ENCODE data around the gene FLRT3. TPM values are rescaled to one million over a fixed set of nuclear protein-coding genes. Genes with fewer than 3 reads are reported as not detected.

Gene FLRT3
- total RNA-seq, 5 donors from 2014 or later (not counting 1 experiment from before 2014, with no cell fraction given) = 0.07 TPM; not detected in 4

- Histone ChIP-seq H3K36me3 (ENCODE audit: control insufficient read depth in 2 of 2, extremely low read depth in 1 of 2, insufficient read depth in 1 of 2, low read length in 1 of 2) (no peaks in the 10 kb centered on the region), H3K27ac (ENCODE audit: low read length) (no peak overlapping the region), H3K4me1 (ENCODE audit: control insufficient read depth in 1 of 2, extremely low read depth in 1 of 2, insufficient read depth in 2 of 2, low read length in 2 of 2) (no peaks in the 10 kb centered on the region), H3K4me3 (ENCODE audit: control insufficient read depth in 1 of 2, extremely low read depth in 1 of 2, low read length in 1 of 2) (no peak overlapping the region), H3K27me3 (replicated peaks in 1 of 2; ENCODE audit: control insufficient read depth in 2 of 2, extremely low read depth in 1 of 2, insufficient read depth in 2 of 2, low read length in 1 of 2) (no peaks in the 10 kb centered on the region), H3K9me3 (no peaks in the 10 kb centered on the region)
- 100% methylated on average over 1 of the region's 5 CpGs for WGBS (ENCODE audit: insufficient coverage)
- no peaks in the 10 kb centered on the region for H3K27me3 Mint-ChIP-seq
- peaks cover 0 to 8% (median 5%) of the 10 kb centered on the region in 3 donors for H3K9me3 Mint-ChIP-seq
- H3K4me1 Mint-ChIP-seq = no peaks in the 10 kb centered on the region
- no peak overlapping the region for H3K27ac Mint-ChIP-seq
- CTCF ChIA-PET = no interaction called here
- ATAC-seq (replicated peaks in 1 of 4) (no peak), DNase-seq (no peak)
- H3K36me3 Mint-ChIP-seq = no peaks in the 10 kb centered on the region
- no peak overlapping the region for H3K4me3 Mint-ChIP-seq
- POLR2A ChIA-PET = no interaction called here
Measured at GRCh38 chr20:14310977-14311627, 26.3 kb downstream of the FLRT3 start.

DNA sequence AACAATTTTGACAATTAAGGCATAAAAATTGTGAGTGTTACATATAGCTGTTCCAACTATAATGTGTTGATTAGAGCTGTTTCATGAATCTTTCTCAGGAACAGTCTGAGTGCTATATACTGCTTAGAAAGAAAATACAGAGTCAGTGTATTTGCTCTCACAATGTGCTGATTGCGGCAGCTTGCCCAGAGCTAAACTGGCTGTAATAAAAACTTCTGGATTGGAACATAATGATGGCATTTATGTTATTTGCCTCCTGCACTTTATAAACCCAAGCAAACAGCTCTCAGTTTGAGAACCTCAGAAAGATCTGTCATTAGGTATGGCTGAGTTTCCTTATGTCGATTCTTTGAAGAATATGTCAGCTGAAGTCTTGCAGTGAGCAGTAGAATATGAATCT, 29.5 kb downstream of the FLRT3 start:
- no peak for DNase-seq
- no peaks in the 10 kb centered on the region for H3K36me3 ChIP-seq (ENCODE audit: control insufficient read depth in 2 of 2, extremely low read depth in 1 of 2, insufficient read depth in 1 of 2, low read length in 1 of 2)
- ATAC-seq (replicated peaks in 1 of 4) = no peak
- H3K27ac ChIP-seq (ENCODE audit: low read length) = no peak overlapping the region
- H3K4me3 Mint-ChIP-seq = no peak overlapping the region
- H3K9me3 Mint-ChIP-seq = peaks cover 5 to 20% (median 17%) of the 10 kb centered on the region in 3 donors
- no peak overlapping the region for H3K27ac Mint-ChIP-seq
- no peaks in the 10 kb centered on the region for H3K4me1 ChIP-seq (ENCODE audit: control insufficient read depth in 1 of 2, extremely low read depth in 1 of 2, insufficient read depth in 2 of 2, low read length in 2 of 2)
- no peaks in the 10 kb centered on the region for H3K27me3 ChIP-seq (replicated peaks in 1 of 2; ENCODE audit: control insufficient read depth in 2 of 2, extremely low read depth in 1 of 2, insufficient read depth in 2 of 2, low read length in 1 of 2)
- whole genome bisulfite sequencing (ENCODE audit: insufficient coverage) = 40% methylated on average over 1 of the region's 2 CpGs
- no peaks in the 10 kb centered on the region for H3K4me1 Mint-ChIP-seq
- no peak overlapping the region for H3K4me3 ChIP-seq (ENCODE audit: control insufficient read depth in 1 of 2, extremely low read depth in 1 of 2, low read length in 1 of 2)
- H3K36me3 Mint-ChIP-seq = no peaks in the 10 kb centered on the region
- ChIA-PET POLR2A (no interaction called here), CTCF (no interaction called here)
- no peaks in the 10 kb centered on the region for H3K9me3 ChIP-seq
- no peaks in the 10 kb centered on the region for H3K27me3 Mint-ChIP-seq

DNA sequence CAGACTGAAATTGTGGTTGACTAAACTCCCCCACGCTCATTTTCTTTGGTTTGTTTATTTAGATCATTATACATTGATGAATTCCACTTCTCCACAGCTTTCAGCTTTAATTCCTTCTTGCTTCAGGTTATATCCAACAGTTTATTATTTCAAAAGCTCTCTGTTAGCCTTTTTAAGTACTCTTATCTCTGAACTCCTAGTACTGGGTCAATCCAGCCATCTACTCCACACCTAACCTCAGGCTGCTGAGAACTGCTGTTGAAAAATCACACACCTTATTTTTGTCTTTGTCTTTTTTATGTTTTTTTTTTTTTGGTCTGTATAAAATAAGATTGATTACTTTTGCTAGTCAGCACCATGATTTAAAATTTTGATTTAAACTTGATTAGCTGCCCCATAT, 32.9 kb downstream of the FLRT3 start:
- Mint-ChIP-seq H3K4me3 (no peak overlapping the region), H3K36me3 (no peaks in the 10 kb centered on the region), H3K4me1 (no peaks in the 10 kb centered on the region), H3K27ac (no peak overlapping the region), H3K9me3 (peaks cover 11 to 20% (median 17%) of the 10 kb centered on the region in 3 donors), H3K27me3 (no peaks in the 10 kb centered on the region)
- Histone ChIP-seq H3K4me1 (ENCODE audit: control insufficient read depth in 1 of 2, extremely low read depth in 1 of 2, insufficient read depth in 2 of 2, low read length in 2 of 2) (no peaks in the 10 kb centered on the region), H3K27me3 (replicated peaks in 1 of 2; ENCODE audit: control insufficient read depth in 2 of 2, extremely low read depth in 1 of 2, insufficient read depth in 2 of 2, low read length in 1 of 2) (no peaks in the 10 kb centered on the region), H3K27ac (ENCODE audit: low read length) (no peak overlapping the region), H3K36me3 (ENCODE audit: control insufficient read depth in 2 of 2, extremely low read depth in 1 of 2, insufficient read depth in 1 of 2, low read length in 1 of 2) (no peaks in the 10 kb centered on the region), H3K4me3 (ENCODE audit: control insufficient read depth in 1 of 2, extremely low read depth in 1 of 2, low read length in 1 of 2) (no peak overlapping the region), H3K9me3 (no peaks in the 10 kb centered on the region)
- no peak for DNase-seq
- ATAC-seq (replicated peaks in 1 of 4) = no peak
- ChIA-PET POLR2A (no interaction called here), CTCF (no interaction called here)
- WGBS (ENCODE audit: insufficient coverage) = no CpG with 5 or more reads among the region's 1 CpG

DNA sequence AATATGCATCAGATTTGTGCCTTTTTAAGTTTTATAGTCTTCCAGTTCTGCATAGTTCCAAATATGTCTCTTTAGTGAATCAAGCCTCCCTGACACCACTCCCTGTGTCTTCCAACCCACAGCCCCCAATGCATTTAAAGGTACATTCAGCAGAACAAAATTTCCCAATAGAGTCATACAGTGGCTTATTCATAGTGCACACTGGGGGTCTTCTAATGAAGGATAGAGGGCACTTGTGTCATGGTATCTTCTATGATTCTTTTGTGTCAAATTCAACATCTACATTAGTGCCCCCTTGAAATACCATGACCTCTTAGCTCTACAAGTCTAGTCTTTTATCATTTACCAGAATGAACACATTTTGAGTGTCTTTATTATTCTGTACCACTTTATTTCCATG, 33.8 kb downstream of the FLRT3 start:
- CTCF ChIA-PET = no interaction called here
- Histone ChIP-seq H3K4me3 (ENCODE audit: control insufficient read depth in 1 of 2, extremely low read depth in 1 of 2, low read length in 1 of 2) (no peak overlapping the region), H3K4me1 (ENCODE audit: control insufficient read depth in 1 of 2, extremely low read depth in 1 of 2, insufficient read depth in 2 of 2, low read length in 2 of 2) (no peaks in the 10 kb centered on the region)

GRCh38 chr20:14303106-14303505, 34.3 kb downstream of the FLRT3 start:
- Mint-ChIP-seq H3K4me1 (no peaks in the 10 kb centered on the region), H3K27ac (no peak overlapping the region), H3K9me3 (peaks cover 15 to 25% (median 22%) of the 10 kb centered on the region in 3 donors), H3K27me3 (no peaks in the 10 kb centered on the region), H3K36me3 (no peaks in the 10 kb centered on the region), H3K4me3 (no peak overlapping the region)
- ChIA-PET POLR2A (no interaction called here), CTCF (no interaction called here)
- ATAC-seq (replicated peaks in 1 of 4) = no peak
- no peak for DNase-seq
- Histone ChIP-seq H3K9me3 (no peaks in the 10 kb centered on the region), H3K36me3 (ENCODE audit: control insufficient read depth in 2 of 2, extremely low read depth in 1 of 2, insufficient read depth in 1 of 2, low read length in 1 of 2) (no peaks in the 10 kb centered on the region), H3K4me1 (ENCODE audit: control insufficient read depth in 1 of 2, extremely low read depth in 1 of 2, insufficient read depth in 2 of 2, low read length in 2 of 2) (no peaks in the 10 kb centered on the region), H3K4me3 (ENCODE audit: control insufficient read depth in 1 of 2, extremely low read depth in 1 of 2, low read length in 1 of 2) (no peak overlapping the region), H3K27me3 (replicated peaks in 1 of 2; ENCODE audit: control insufficient read depth in 2 of 2, extremely low read depth in 1 of 2, insufficient read depth in 2 of 2, low read length in 1 of 2) (no peaks in the 10 kb centered on the region), H3K27ac (ENCODE audit: low read length) (no peak overlapping the region)
- WGBS (ENCODE audit: insufficient coverage) = 71% methylated on average over 1 of the region's 6 CpGs

More for the DNA sequence above, 33.8 kb downstream of the FLRT3 start:
- H3K36me3 Mint-ChIP-seq = no peaks in the 10 kb centered on the region
- no peaks in the 10 kb centered on the region for H3K27me3 ChIP-seq (replicated peaks in 1 of 2; ENCODE audit: control insufficient read depth in 2 of 2, extremely low read depth in 1 of 2, insufficient read depth in 2 of 2, low read length in 1 of 2)
- POLR2A ChIA-PET = no interaction called here
- H3K4me3 Mint-ChIP-seq = no peak overlapping the region
- H3K9me3 ChIP-seq = no peaks in the 10 kb centered on the region
- no peaks in the 10 kb centered on the region for H3K27me3 Mint-ChIP-seq
- peaks cover 13 to 22% (median 19%) of the 10 kb centered on the region in 3 donors for H3K9me3 Mint-ChIP-seq
- no peaks in the 10 kb centered on the region for H3K4me1 Mint-ChIP-seq
- no peak for DNase-seq
- ATAC-seq (replicated peaks in 1 of 4) = no peak
- H3K36me3 ChIP-seq (ENCODE audit: control insufficient read depth in 2 of 2, extremely low read depth in 1 of 2, insufficient read depth in 1 of 2, low read length in 1 of 2) = no peaks in the 10 kb centered on the region
- no peak overlapping the region for H3K27ac Mint-ChIP-seq
- H3K27ac ChIP-seq (ENCODE audit: low read length) = no peak overlapping the region

DNA sequence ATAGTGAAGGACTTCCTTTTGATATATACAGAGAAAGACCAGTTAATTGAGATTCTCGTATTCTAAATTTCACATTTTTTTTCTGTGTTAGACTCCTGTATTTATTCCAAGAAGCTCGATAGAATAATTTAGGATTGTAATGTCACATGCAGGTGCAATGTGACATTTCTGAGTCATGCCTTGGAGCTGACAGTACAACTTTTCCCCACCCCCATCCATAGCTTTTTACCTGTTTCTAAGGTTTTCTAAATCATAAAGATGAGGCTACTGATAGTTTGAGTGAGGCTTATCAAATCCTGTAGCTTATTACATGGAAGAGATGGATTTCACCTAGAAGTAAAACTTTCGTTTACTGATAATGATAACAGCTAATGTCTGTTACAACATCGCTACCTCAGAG, 37.6 kb downstream of the FLRT3 start:
- no peaks in the 10 kb centered on the region for H3K36me3 ChIP-seq (ENCODE audit: control insufficient read depth in 2 of 2, extremely low read depth in 1 of 2, insufficient read depth in 1 of 2, low read length in 1 of 2)
- DNase-seq (no peak), ATAC-seq (replicated peaks in 1 of 4) (no peak)
- Mint-ChIP-seq H3K4me1 (no peaks in the 10 kb centered on the region), H3K36me3 (no peaks in the 10 kb centered on the region), H3K27ac (no peak overlapping the region), H3K4me3 (no peak overlapping the region), H3K27me3 (no peaks in the 10 kb centered on the region), H3K9me3 (peaks cover 14 to 24% (median 17%) of the 10 kb centered on the region in 3 donors)
- no peak overlapping the region for H3K27ac ChIP-seq (ENCODE audit: low read length)
- H3K9me3 ChIP-seq = no peaks in the 10 kb centered on the region
- no CpG with 5 or more reads among the region's 4 CpGs for WGBS (ENCODE audit: insufficient coverage)
- H3K4me1 ChIP-seq (ENCODE audit: control insufficient read depth in 1 of 2, extremely low read depth in 1 of 2, insufficient read depth in 2 of 2, low read length in 2 of 2) = no peaks in the 10 kb centered on the region
- ChIA-PET CTCF (no interaction called here), POLR2A (no interaction called here)
- no peaks in the 10 kb centered on the region for H3K27me3 ChIP-seq (replicated peaks in 1 of 2; ENCODE audit: control insufficient read depth in 2 of 2, extremely low read depth in 1 of 2, insufficient read depth in 2 of 2, low read length in 1 of 2)
- H3K4me3 ChIP-seq (ENCODE audit: control insufficient read depth in 1 of 2, extremely low read depth in 1 of 2, low read length in 1 of 2) = no peak overlapping the region

- Histone ChIP-seq H3K4me3 (ENCODE audit: control insufficient read depth in 1 of 2, extremely low read depth in 1 of 2, low read length in 1 of 2) (no peak overlapping the region), H3K27me3 (replicated peaks in 1 of 2; ENCODE audit: control insufficient read depth in 2 of 2, extremely low read depth in 1 of 2, insufficient read depth in 2 of 2, low read length in 1 of 2) (no peaks in the 10 kb centered on the region), H3K36me3 (ENCODE audit: control insufficient read depth in 2 of 2, extremely low read depth in 1 of 2, insufficient read depth in 1 of 2, low read length in 1 of 2) (no peaks in the 10 kb centered on the region), H3K27ac (ENCODE audit: low read length) (no peak overlapping the region), H3K4me1 (ENCODE audit: control insufficient read depth in 1 of 2, extremely low read depth in 1 of 2, insufficient read depth in 2 of 2, low read length in 2 of 2) (no peaks in the 10 kb centered on the region), H3K9me3 (no peaks in the 10 kb centered on the region)
- H3K4me3 Mint-ChIP-seq = no peak overlapping the region
- ATAC-seq (replicated peaks in 1 of 4) = no peak
- no peaks in the 10 kb centered on the region for H3K27me3 Mint-ChIP-seq
- ChIA-PET POLR2A (no interaction called here), CTCF (no interaction called here)
- H3K36me3 Mint-ChIP-seq = no peaks in the 10 kb centered on the region
- no peaks in the 10 kb centered on the region for H3K4me1 Mint-ChIP-seq
- no peak overlapping the region for H3K27ac Mint-ChIP-seq
- peaks cover 10 to 16% (median 11%) of the 10 kb centered on the region in 3 donors for H3K9me3 Mint-ChIP-seq
- DNase-seq = no peak
- WGBS (ENCODE audit: insufficient coverage) = no CpG with 5 or more reads among the region's 3 CpGs
Measured at GRCh38 chr20:14295770-14296309, 41.6 kb downstream of the FLRT3 start.
